ENCODE data around the gene KRT33A.

The KRT33A gene

GRCh38 chr17:41394254-41394996 lies 43.8 kb upstream of the KRT33A start:
- H3K79me2 ChIP-seq (ENCODE audit: insufficient read depth, low read length): no peaks in the 10 kb centered on the region
- H3K9ac ChIP-seq (ENCODE audit: low read length): no peak overlapping the region
- no peak for TF ChIP-seq EZH2phosphoT487 (conservative IDR thresholded peaks at IDR 0.05; ENCODE audit: low read length)
- TF ChIP-seq CTCF (IDR thresholded peaks at IDR 0.05; ENCODE audit: insufficient read depth, low read length, poor library complexity, severe bottlenecking): no peak
- H4K20me1 ChIP-seq (ENCODE audit: low read depth, low read length): no peaks in the 10 kb centered on the region
- no peak overlapping the region for H3K27ac ChIP-seq (ENCODE audit: low read depth, low read length)
- H3K36me3 ChIP-seq (ENCODE audit: low read length): no peaks in the 10 kb centered on the region
- H2AFZ ChIP-seq (ENCODE audit: low read depth, low read length, severe bottlenecking): no peak overlapping the region
- H3K4me3 ChIP-seq (ENCODE audit: insufficient read depth, low read length, poor library complexity, severe bottlenecking): no peak overlapping the region
- no peaks in the 10 kb centered on the region for H3F3A ChIP-seq (ENCODE audit: insufficient read depth)
- H3K27me3 ChIP-seq (ENCODE audit: low read length): 0 out of 2 replicates have a peak, but pooled peaks cover 4% of the 10 kb centered on the region
- H3K4me2 ChIP-seq (ENCODE audit: low read depth, low read length, poor library complexity, severe bottlenecking): no peak overlapping the region
- no peaks in the 10 kb centered on the region for H3K9me2 ChIP-seq (replicated peaks; ENCODE audit: insufficient read depth, low read length)
- 0 out of 2 replicates have a peak, but pooled peaks cover 3% of the 10 kb centered on the region for H3K9me3 ChIP-seq (ENCODE audit: insufficient read depth, low read length)

GRCh38 chr17:41393826-41394225 lies 43.2 kb upstream of the KRT33A start:
- TF ChIP-seq EZH2phosphoT487 (conservative IDR thresholded peaks at IDR 0.05; ENCODE audit: low read length): no peak
- TF ChIP-seq CTCF (IDR thresholded peaks at IDR 0.05; ENCODE audit: insufficient read depth, low read length, poor library complexity, severe bottlenecking): no peak
- H3K9me2 ChIP-seq (replicated peaks; ENCODE audit: insufficient read depth, low read length): no peaks in the 10 kb centered on the region
- no peak overlapping the region for H3K27ac ChIP-seq (ENCODE audit: low read depth, low read length)
- H2AFZ ChIP-seq (ENCODE audit: low read depth, low read length, severe bottlenecking): no peak overlapping the region
- H3K9me3 ChIP-seq (ENCODE audit: insufficient read depth, low read length): 0 out of 2 replicates have a peak, but pooled peaks cover 3% of the 10 kb centered on the region
- no peaks in the 10 kb centered on the region for H3F3A ChIP-seq (ENCODE audit: insufficient read depth)
- no peak overlapping the region for H3K9ac ChIP-seq (ENCODE audit: low read length)
- H3K4me3 ChIP-seq (ENCODE audit: insufficient read depth, low read length, poor library complexity, severe bottlenecking): no peak overlapping the region
- no peaks in the 10 kb centered on the region for H3K36me3 ChIP-seq (ENCODE audit: low read length)
- H4K20me1 ChIP-seq (ENCODE audit: low read depth, low read length): no peaks in the 10 kb centered on the region
- no peaks in the 10 kb centered on the region for H3K79me2 ChIP-seq (ENCODE audit: insufficient read depth, low read length)
- no peak overlapping the region for H3K4me2 ChIP-seq (ENCODE audit: low read depth, low read length, poor library complexity, severe bottlenecking)
- H3K27me3 ChIP-seq (ENCODE audit: low read length): 0 out of 2 replicates have a peak, but pooled peaks cover 4% of the 10 kb centered on the region

- no peaks in the 10 kb centered on the region for H3K36me3 ChIP-seq (ENCODE audit: low read length)
- no peak overlapping the region for H3K9ac ChIP-seq (ENCODE audit: low read length)
- TF ChIP-seq CTCF (IDR thresholded peaks at IDR 0.05; ENCODE audit: insufficient read depth, low read length, poor library complexity, severe bottlenecking): no peak
- no peak for TF ChIP-seq EZH2phosphoT487 (conservative IDR thresholded peaks at IDR 0.05; ENCODE audit: low read length)
- H3K27me3 ChIP-seq (ENCODE audit: low read length): 0 out of 2 replicates have a peak, but pooled peaks cover 4% of the 10 kb centered on the region
- no peak overlapping the region for H3K4me2 ChIP-seq (ENCODE audit: low read depth, low read length, poor library complexity, severe bottlenecking)
- no peak overlapping the region for H3K27ac ChIP-seq (ENCODE audit: low read depth, low read length)
- no peaks in the 10 kb centered on the region for H3F3A ChIP-seq (ENCODE audit: insufficient read depth)
- H3K9me2 ChIP-seq (replicated peaks; ENCODE audit: insufficient read depth, low read length): no peaks in the 10 kb centered on the region
- no peak overlapping the region for H3K4me3 ChIP-seq (ENCODE audit: insufficient read depth, low read length, poor library complexity, severe bottlenecking)
- no peaks in the 10 kb centered on the region for H4K20me1 ChIP-seq (ENCODE audit: low read depth, low read length)
- no peak overlapping the region for H2AFZ ChIP-seq (ENCODE audit: low read depth, low read length, severe bottlenecking)
- H3K79me2 ChIP-seq (ENCODE audit: insufficient read depth, low read length): no peaks in the 10 kb centered on the region
- H3K9me3 ChIP-seq (ENCODE audit: insufficient read depth, low read length): 0 out of 2 replicates have a peak, but pooled peaks cover 3% of the 10 kb centered on the region
Measured at GRCh38 chr17:41393294-41393693, 42.7 kb upstream of the KRT33A start.
